Left renal cortex interstitium (tissue), 4 donors: ENCODE data around the gene DGKB. TPM values are rescaled to one million over a fixed set of nuclear protein-coding genes. Genes with fewer than 3 reads are reported as not detected.

Source experiments
- DNase-seq, 4 donors: peaks; one replicate each; pipeline ENCODE4 v3.0.0-alpha.2; 2013; ENCODE audit warnings: low read depth in 4 of 4, low spot score in 2 of 4, missing footprints in 1 of 4
- polyA plus RNA-seq, 4 donors: library from polyadenylated mRNA; unstranded; fragments of 120-200 nt; gene quantifications; one replicate each; pipeline ENCODE4 v1.2.1, GENCODE V29; 2013; ENCODE audit not compliant: insufficient read length in 4 of 4

The DGKB gene
- polyA plus RNA-seq, 4 donors, result 2.6 to 4.0 (median 2.7) TPM

DNA sequence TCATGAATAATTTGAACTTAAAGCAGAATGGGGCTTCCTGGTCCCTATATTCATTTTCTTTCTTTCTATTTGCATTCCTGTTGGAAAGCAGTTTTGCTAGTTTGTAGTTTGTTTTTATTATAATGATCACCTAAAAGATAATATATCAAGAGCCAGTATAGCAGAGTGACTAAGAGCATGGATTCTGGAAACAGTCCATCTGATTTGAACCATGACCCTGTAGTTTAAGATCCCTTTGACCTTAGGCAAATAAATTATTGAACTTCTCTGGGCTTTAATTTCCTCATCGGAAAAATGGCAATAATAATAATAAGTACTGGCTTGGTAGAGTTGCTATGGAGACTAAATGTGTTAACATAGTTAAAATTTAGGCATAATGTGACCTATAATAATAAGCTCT lies 76.1 kb downstream of the DGKB start:
- DNase-seq, result no peak

DNA sequence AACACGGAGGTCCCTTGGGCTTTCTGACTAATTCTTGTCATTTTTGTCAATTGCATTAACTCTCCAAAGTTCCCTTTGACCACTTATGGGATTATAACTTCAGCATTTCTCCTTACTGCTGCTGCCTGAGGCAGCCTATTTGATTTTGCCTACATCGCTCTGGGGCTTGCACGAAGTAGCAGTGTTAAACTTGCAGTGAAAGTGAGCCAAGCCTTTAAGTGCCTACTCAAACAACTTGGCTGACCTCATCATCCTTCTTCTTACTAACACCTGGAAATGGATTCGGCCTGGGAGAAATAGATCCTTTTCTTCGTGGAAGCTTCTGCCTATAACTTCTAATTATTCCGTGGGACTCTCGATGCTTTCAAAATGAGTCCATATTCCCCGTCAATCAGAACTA lies 76.6 kb downstream of the DGKB start:
- DNase-seq, result no peak

DNA sequence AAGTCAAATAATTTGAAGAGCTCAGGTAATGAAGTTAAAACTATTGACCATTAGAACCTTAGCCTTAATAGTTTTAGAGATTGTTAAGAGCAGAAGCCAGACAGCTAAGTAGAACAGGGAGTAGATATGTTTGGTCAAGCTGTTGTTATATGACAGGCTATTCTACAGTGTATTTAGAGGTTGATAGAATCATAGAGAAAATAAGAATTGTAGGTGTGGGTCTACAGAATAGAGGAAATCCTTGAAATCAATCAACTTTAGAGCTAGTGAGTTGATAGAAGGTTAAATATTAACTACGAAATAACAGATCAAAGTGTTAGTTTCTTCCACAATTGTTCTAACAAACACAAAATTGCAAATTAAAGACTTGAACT lies 80.1 kb downstream of the DGKB start:
- DNase-seq, result no peak

DNA sequence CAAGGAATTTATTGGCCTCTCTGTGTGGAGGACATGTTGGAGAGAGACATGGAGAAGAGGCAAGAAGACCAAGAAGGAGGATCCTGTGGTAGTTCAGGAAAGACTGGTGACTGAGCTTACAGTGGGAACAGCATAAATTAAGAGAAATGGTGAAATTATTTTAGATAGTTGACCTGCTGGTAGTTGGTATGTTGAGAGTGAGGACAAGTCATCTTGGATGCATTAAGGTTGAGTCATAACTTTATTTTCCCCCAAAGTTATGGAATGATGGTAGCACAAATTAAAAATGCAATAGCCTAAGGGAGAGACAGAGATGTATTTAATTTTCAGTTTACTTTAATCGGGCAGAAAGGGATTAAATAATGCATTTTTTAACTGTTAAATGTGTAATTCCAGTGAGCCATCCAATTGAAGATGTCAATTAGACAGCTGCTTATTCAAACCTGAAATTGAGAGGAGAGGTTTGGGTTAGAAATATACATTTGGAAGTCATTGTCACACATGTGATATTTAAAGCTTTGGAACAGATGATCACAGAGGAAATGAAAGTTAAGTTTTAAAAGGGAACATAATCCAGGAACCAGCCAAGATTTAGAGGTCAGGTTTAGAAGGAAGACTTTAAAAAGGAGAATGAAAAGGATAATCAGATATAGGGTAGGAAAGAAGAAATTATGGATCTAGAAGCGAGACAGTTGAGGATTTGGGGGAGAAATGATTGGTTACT lies 80.6 kb downstream of the DGKB start:
- DNase-seq, result no peak

DNA sequence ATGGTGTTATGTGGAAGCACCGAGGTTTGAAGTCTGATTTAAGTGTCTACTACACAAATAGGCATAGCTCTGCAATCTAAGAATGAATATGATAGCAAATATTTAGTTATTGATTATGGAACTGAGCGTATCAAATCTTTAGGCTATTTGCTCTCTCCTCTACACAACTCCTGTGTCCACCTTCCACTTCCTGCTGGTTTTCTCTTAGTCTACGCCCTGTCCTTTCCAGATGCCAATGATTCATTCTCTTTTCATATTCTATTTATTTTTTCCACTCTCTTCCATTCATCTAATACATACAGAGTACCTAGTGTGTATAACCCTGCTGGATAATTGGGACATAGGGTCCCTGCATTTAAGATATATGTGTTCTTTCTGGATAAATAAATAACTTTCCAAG lies 83.7 kb downstream of the DGKB start:
- no peak for DNase-seq

DNA sequence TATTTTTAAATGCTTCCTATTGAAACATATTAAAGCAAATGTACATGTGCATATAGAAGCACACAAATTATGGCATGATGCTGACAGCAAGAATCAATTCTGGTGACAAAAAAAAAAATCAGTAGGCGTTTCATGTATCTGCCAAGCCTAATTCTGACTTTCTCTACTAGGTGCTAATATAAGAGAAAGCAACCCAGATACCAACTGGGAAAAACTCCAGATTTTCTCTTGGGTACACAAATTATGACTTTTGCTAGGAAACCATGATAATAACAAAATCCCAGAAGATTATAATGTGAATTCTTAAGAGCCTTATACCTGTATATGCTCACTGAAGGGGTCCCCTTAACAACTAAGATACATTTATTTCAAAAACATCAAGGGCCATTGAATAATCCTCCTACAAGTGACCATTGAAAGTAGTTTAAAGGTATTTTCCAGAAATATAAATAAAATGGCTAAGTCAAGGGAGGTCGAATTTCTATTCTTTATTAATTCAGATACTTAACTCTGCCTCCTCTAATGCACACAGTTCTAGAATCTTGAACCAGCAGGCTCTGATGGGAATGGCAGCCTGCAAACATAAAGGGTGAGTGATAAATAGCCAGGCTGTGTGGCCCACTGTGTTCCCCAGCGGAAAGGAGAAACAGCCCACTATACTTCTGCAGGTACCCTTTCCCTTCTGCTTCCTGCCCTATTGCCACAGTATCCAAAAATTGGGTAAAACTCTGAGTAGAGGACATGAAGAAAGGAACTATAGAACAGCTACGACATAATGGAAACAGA lies 84.5 kb downstream of the DGKB start:
- no peak for DNase-seq

DNA sequence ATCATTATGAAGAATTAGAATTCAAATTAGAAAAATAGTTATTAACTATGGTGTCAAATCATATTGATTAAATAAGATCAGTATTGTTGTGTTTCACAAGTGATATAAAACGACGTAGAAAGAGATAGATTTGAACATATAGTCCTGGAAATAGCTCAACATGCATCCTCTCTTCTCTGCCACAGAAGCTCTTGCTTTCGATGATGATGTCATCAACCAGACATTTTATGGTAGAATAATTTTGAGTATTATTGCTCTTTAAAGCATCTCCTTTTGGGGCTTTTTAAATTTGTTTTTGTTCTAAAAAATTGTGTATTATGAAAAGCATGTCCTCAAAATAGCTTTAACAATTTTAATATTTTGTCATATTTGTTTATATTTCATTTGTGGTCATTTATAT lies 95.0 kb downstream of the DGKB start:
- no peak for DNase-seq

DNA sequence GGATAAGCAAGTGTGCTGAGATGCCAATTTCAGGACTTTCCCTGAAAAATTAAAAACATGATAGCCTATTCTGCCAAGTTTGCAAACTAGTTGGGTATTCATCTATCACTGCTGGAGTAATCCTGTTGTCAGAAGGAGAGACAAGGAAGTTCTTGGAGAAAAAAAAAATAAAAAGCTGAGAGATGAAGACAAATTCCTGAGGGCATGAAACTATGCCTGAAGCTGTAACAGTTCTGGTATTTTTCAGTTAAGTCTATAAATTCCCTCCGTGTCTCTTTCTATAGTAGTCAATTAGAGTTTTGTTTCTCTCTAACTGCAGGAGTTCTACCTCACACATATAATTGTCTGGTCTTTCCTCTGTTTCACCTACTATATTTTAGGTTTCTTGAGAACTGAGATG lies 95.7 kb downstream of the DGKB start:
- no peak for DNase-seq

DNA sequence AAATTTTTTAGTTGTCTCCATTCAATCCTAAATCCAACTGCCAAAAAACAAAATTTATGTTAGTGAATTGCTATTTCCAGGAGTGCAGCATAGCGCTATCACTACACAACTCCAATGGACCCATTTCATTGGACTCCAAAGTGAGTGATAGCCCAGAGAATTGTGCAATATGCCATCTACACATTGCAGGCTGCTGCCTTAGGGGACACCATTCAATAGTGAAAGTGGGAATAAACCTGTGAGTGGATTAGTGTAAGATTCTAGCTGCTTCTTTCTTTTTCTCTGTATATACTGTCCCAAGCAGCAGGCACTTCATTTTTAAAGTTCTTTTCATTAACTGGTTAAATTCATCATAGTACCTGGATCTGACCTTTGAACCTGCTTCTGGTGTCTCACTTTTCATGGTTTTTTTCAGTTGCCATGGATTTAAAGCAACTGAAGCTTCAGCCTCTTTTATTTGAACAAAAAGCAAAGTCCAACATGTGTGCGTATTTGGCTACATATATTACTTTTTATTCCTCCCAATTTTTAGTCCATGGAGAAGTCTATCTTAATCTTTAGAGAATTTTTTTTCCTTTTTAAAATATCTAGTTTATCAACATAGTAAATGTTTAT lies 97.3 kb downstream of the DGKB start:
- no peak for DNase-seq

DNA sequence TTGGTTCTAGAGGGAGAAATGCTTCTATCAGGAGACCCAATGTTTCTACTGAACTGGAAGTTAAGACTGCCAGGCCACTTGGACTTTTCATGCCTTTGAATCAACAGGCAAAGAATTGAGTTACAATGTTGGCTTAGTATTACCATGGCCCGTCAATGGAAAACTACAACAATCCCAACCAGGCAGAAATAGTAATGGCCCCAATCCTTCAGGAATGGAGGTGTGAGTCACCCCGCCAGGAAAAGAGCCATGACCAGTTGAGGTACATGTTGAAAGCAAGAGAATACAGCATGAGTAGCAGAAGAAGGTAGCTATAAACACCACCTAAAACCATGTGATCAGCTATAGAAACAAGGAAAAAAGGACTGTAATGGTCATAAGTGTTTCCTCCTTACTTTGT lies 101.9 kb downstream of the DGKB start:
- no peak for DNase-seq

DNA sequence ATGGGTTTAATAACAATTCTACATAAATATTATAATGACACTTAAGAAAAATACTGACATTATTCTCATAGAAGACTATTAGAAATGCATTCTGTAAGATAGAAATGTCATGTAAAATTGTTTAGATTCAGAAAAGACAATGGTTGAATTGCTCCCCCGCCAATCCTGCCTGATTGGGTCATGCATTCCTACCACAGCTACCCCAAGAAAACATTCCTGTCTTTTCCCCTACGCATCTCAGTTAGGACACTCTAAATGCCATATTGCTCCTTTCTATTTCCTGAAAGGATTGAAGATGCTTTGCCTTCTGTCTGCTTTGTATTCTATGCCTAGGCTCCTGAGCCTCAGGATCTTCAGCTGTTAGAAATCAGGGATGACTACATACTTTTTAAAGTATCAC lies 109.4 kb downstream of the DGKB start:
- DNase-seq, result no peak

DNA sequence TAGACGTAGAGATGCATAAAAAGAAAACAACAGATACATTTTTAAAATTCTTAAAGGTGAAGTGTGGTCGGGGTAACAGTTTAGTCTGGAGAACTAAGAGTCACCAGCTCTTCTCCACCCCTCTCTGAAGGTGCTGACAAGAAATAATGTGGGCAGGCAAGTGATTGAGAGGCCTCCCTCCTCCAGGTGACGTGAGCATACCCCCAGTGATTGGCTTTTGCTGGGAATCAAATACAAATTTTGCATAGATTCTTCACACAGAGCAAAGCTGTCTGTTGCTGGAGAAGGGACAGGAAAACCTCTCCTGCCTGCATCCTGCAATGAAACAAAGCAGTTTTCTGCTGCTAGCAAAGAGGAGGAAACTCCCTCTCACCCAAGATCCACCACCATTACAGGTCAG lies 115.0 kb downstream of the DGKB start:
- DNase-seq, result no peak

DNA sequence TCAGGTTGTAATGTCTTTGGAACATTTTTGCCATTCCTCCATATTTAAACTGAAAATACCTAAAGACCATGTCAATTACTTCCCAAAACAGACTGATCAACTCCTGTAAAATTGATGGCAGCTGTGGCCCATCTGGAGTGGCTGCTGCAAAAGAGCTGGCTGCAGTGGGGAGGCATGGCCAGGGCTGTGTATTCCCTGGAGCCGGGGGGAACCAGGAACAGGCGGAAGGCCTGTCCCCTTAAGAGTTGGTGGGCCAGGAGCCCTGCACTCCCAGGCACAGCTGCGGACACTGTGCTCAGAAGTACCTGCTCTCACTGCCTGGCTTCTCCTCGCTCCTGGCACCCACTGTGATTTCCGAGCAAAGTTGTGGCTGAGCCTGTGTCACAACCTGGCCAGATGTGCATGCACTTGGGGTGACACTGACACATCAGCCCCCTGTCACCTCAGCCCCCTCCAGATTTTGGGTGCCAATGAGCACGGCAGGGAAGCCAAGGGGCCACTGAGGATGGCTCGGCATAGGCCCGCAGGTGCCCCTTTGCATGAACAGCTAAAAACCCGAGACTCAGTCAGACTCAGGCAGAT lies 116.1 kb downstream of the DGKB start:
- DNase-seq, result no peak

DNA sequence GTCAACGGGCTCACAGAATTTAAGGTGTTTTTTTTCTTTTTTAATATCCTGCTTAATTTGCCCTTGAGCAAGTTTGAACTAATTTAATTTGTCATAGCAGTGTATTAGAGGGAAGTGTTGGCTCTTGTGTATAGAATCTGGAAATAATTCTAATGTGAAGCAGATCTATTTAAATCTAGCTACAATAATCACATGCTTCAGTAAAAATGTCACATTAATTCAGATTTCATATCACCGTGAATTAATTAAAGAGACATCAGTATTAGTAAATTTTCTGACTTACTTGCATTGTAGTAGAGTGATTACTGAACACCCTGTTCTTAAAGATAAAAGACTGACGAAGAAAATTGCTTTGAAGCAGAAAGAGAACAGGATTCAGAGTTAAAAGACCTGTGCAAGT lies 124.7 kb downstream of the DGKB start:
- no peak for DNase-seq

DNA sequence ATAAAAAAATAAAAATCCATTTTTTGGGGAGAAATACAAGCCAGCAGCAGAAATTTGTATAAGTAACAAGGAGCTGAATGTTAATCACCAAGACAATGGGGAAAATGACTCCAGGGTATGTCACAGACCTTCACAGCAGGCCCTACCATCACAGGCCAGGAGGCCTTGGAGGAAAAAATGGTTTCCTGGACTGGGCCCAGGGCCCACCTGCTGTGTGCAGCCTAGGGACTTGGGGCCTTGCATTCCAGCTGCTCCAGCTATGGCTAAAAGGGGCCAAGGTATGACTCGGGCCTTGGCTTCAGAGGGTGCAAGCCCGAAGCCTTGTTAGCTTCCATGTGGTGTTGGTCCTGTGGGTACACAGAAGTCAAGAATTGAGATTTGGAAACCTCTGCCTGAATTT lies 126.3 kb downstream of the DGKB start:
- no peak for DNase-seq

DNA sequence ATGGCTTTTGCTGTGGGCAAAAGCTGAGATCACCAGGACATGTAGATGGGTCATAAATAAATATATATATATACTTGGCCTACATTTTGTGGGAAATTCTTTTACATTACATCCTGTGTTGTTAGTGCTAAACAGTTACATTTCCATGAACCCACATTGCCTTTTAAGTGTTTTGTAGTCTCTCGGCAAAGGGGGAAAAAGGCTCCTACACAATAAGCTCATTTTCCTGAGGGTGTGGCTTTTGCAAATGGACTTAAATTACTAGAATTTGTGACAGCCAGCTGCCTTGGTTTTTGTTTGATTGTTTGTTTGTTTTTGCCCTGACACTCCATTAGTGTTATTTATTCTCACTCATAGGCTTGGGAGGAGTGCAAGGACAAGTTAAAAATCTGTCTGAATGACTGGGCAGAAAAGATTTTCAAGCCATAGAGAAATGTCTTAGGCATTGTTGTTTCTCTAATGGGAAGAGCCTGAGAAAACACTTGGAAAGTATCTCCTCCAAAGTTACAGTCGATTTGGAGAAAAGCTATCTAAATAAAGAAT lies 128.8 kb downstream of the DGKB start:
- no peak for DNase-seq

DNA sequence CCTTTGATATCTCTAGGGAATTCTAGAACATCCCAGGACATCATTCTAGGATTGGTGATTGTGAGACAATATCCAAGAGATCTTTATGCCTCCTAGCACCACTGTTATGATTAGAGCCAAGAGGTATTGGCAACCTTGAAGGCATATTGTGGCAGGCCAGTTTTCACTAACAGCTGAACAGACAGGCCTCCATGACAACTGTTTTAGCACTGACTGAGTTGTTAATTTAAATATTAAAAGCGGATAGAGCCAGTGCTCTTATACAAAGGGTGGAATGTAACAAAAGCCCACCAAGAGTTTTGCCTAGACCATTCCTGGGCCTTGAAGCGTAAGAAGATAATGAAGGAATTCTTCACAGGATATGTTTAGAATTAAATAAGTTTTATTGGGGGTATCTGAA lies 131.9 kb downstream of the DGKB start:
- no peak for DNase-seq

DNA sequence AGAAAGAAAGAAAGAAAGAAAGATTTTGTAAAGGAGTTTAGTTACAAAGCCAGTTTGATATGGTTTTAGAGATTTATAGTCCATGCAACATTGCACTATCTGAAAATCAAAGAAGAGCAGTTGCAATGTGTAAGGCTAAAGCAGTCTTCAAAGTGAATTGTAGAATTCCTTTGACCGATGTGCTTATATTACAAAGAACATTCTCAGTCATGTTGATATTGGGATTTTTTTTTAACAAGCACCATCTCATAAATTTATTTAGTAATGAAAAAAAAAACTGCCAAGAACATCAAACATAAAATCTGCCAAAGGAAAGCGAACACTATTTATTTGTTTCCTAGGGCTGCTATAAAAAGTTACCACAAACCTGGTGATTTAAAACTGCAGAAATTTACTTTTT lies 133.3 kb downstream of the DGKB start:
- DNase-seq, result no peak

DNA sequence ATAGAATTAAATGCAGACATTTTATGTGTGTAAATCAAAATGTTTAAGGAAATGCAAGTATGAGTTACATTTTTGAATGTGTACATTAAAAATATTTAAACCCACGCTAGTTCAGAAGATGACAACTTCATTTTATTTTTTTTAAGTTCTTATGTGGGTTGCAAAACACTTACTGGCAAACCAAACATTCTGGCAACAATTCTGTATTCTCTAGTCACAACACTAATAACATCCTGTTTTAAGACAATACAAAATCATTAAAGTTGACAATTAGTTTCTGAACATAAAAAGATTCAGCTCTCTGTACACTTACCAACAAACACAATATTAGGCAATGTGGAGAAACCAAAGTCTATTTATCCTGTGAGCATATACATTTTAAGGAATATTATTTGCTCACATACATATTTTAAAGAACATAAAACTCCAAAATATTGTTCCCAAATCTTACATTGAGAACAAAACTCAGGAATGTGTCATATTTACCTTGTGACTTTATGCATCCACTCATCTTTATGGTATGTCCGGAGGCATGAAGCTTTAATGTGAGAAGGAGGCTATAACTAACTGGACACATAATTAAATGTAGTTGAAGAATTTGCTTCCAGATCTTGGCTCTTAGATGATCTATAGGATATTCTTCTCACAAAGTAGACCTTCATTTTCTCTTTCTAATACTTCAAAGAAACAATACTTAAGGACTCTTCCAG lies 134.7 kb downstream of the DGKB start:
- no peak for DNase-seq

DNA sequence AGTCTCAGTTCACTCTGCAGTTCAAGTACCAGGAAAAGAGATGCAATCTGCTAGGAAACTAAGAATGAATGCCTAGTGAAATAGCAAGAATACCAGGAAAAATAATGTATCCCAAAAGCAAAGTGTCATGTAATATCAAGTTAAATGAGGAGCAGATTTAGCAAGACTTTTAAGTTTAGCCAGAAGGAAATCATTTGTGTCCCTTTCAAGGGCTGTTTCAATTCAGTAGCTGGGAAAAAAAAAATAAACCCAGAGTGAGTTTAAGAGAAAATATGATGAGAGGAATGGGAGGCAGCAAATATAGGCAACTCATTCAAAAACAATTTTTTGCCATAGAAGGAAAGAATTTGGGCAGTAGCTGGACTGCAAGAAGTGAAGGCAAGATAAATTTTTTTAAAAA lies 135.8 kb downstream of the DGKB start:
- no peak for DNase-seq

DNA sequence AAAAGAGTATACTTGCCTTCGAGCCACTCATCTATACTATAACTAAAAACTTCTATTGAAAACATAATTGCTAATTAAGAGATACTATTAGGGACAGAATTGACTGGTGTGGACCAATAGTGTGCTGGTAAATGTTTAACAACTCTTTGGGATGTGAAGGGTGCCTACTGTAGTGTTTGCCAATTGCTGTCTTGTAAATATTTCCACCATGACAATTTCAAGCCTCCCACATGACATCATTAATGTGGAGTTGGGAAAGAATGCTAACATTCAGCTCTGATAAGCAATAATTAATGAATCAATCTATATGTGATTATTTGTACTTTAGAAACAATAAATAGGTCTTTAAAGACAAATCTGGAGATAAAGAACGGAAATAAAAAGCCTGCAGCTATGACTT lies 136.8 kb downstream of the DGKB start:
- DNase-seq, result no peak
